ENCODE measurements around the gene PTGER3.

Gene PTGER3

GRCh38 chr1:70980361-70980760, 67.3 kb downstream of the PTGER3 start:
- DNase-seq (ENCODE audit: low spot score): no peak
- in situ Hi-C loops (cut with MboI; ENCODE audit: low pct_unique_long_range_greater_than_20kb, low sequenced_read_pairs, unreplicated experiment): no loop called here
- TF ChIP-seq CTCF (IDR thresholded peaks at IDR 0.05; ENCODE audit: extremely low read depth, insufficient read depth, missing control alignments): no peak

GRCh38 chr1:70979881-70980280, 67.7 kb downstream of the PTGER3 start:
- DNase-seq (ENCODE audit: low spot score): no peak
- in situ Hi-C loops (cut with MboI; ENCODE audit: low pct_unique_long_range_greater_than_20kb, low sequenced_read_pairs, unreplicated experiment): no loop called here

GRCh38 chr1:70979313-70979712, 68.3 kb downstream of the PTGER3 start:
- in situ Hi-C loops (cut with MboI; ENCODE audit: low pct_unique_long_range_greater_than_20kb, low sequenced_read_pairs, unreplicated experiment): no loop called here

More at GRCh38 chr1:70979881-70980280, 67.7 kb downstream of the PTGER3 start:
- TF ChIP-seq CTCF (IDR thresholded peaks at IDR 0.05; ENCODE audit: extremely low read depth, insufficient read depth, missing control alignments): no peak

GRCh38 chr1:70978623-70979022, 69.0 kb downstream of the PTGER3 start:
- DNase-seq (ENCODE audit: low spot score): no peak
- in situ Hi-C loops (cut with MboI; ENCODE audit: low pct_unique_long_range_greater_than_20kb, low sequenced_read_pairs, unreplicated experiment): no loop called here
- TF ChIP-seq CTCF (IDR thresholded peaks at IDR 0.05; ENCODE audit: extremely low read depth, insufficient read depth, missing control alignments): no peak

More at GRCh38 chr1:70979313-70979712, 68.3 kb downstream of the PTGER3 start:
- no peak for TF ChIP-seq CTCF (IDR thresholded peaks at IDR 0.05; ENCODE audit: extremely low read depth, insufficient read depth, missing control alignments)
- DNase-seq (ENCODE audit: low spot score): no peak

- TF ChIP-seq CTCF (IDR thresholded peaks at IDR 0.05; ENCODE audit: extremely low read depth, insufficient read depth, missing control alignments): no peak
- DNase-seq (ENCODE audit: low spot score): no peak
- in situ Hi-C loops (cut with MboI; ENCODE audit: low pct_unique_long_range_greater_than_20kb, low sequenced_read_pairs, unreplicated experiment): no loop called here
These were observed 70.0 kb downstream of the PTGER3 start for GRCh38 chr1:70977575-70977974.

GRCh38 chr1:70977041-70977440, 70.6 kb downstream of the PTGER3 start:
- in situ Hi-C loops (cut with MboI; ENCODE audit: low pct_unique_long_range_greater_than_20kb, low sequenced_read_pairs, unreplicated experiment): no loop called here
- no peak for DNase-seq (ENCODE audit: low spot score)
- no peak for TF ChIP-seq CTCF (IDR thresholded peaks at IDR 0.05; ENCODE audit: extremely low read depth, insufficient read depth, missing control alignments)

- in situ Hi-C loops (cut with MboI; ENCODE audit: low pct_unique_long_range_greater_than_20kb, low sequenced_read_pairs, unreplicated experiment): no loop called here
- TF ChIP-seq CTCF (IDR thresholded peaks at IDR 0.05; ENCODE audit: extremely low read depth, insufficient read depth, missing control alignments): no peak
- no peak for DNase-seq (ENCODE audit: low spot score)
These were observed 73.9 kb downstream of the PTGER3 start for GRCh38 chr1:70973754-70974153.
